BJ (cell line): ENCODE results near the gene TICRR. TPM values are rescaled to one million over a fixed set of nuclear protein-coding genes. Genes with fewer than 3 reads are reported as not detected.

Source experiments
- CTCF ChIA-PET: fragments of 350-600 bp; formaldehyde crosslinking; extraction: SDS; loops from one replicate; lab custom pipeline; 2021; ENCODE audit warnings: antibody characterized with exemption, inconsistent platforms; lab: Yijun Ruan, JAX
- POLR2A ChIA-PET: fragments of 300-600 bp; sonication (Branson Sonifier 250); formaldehyde crosslinking; extraction: SDS; loops from one replicate; lab custom pipeline; 2021; ENCODE audit warnings: antibody characterized with exemption; lab: Charles Lee
- DNase-seq: peaks from one replicate; pipeline ENCODE4 v3.0.0-alpha.2; 2011; ENCODE audit warnings: low read depth
- H3K27me3 ChIP-seq: 2 replicates; pipeline ENCODE4 v1.6.0; 2011; ENCODE audit warnings: low read length; ENCODE audit not compliant: control insufficient read depth, insufficient read depth
- H3K36me3 ChIP-seq: 2 replicates; pipeline ENCODE4 v1.5.1; 2011; ENCODE audit warnings: low read length; ENCODE audit not compliant: control insufficient read depth, insufficient read depth
- H3K4me3 ChIP-seq: 2 replicates; pipeline ENCODE4 v1.5.1; 2011; ENCODE audit warnings: low read depth, mild to moderate bottlenecking, control low read depth, low read length
- polyA minus RNA-seq: library from RNA; depleted of rRNA, polyadenylated mRNA; stranded (reverse); fragments of >200 nt; gene quantifications from 2 replicates; pipeline ENCODE4 v1.2.3, GENCODE V29; 2011; rRNA and poly(A)+ RNA removed
- polyA plus RNA-seq: library from polyadenylated mRNA; depleted of rRNA; stranded (reverse); fragments of >200 nt; gene quantifications from 2 replicates; pipeline ENCODE4 v1.2.3, GENCODE V29; 2011; rRNA removed
- TF ChIP-seq, protein P1 (sequence below): IDR thresholded peaks from 2 replicates; pipeline ENCODE4 v1.5.1; 2011; ENCODE audit warnings: low read depth, mild to moderate bottlenecking, control low read depth, inconsistent platforms, low read length, moderate library complexity; ENCODE audit not compliant: insufficient read depth

TICRR gene, protein sequence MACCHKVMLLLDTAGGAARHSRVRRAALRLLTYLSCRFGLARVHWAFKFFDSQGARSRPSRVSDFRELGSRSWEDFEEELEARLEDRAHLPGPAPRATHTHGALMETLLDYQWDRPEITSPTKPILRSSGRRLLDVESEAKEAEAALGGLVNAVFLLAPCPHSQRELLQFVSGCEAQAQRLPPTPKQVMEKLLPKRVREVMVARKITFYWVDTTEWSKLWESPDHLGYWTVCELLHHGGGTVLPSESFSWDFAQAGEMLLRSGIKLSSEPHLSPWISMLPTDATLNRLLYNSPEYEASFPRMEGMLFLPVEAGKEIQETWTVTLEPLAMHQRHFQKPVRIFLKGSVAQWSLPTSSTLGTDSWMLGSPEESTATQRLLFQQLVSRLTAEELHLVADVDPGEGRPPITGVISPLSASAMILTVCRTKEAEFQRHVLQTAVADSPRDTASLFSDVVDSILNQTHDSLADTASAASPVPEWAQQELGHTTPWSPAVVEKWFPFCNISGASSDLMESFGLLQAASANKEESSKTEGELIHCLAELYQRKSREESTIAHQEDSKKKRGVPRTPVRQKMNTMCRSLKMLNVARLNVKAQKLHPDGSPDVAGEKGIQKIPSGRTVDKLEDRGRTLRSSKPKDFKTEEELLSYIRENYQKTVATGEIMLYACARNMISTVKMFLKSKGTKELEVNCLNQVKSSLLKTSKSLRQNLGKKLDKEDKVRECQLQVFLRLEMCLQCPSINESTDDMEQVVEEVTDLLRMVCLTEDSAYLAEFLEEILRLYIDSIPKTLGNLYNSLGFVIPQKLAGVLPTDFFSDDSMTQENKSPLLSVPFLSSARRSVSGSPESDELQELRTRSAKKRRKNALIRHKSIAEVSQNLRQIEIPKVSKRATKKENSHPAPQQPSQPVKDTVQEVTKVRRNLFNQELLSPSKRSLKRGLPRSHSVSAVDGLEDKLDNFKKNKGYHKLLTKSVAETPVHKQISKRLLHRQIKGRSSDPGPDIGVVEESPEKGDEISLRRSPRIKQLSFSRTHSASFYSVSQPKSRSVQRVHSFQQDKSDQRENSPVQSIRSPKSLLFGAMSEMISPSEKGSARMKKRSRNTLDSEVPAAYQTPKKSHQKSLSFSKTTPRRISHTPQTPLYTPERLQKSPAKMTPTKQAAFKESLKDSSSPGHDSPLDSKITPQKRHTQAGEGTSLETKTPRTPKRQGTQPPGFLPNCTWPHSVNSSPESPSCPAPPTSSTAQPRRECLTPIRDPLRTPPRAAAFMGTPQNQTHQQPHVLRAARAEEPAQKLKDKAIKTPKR (N-terminal part only)
- polyA plus RNA-seq (1.5 and 2.4 TPM in 2 replicates), polyA minus RNA-seq (4.5 and 4.8 TPM in 2 replicates)

- ChIA-PET POLR2A (interaction anchor here (0.6 to 0.8 kb wide), 2 partner anchors 25 to 27 kb away, joined by 3 read pairs; no protein-coding TSS in a partner anchor), CTCF (interaction anchor here (0.7 to 1.4 kb wide), 2 partner anchors 9 to 145 kb away, joined by 3 read pairs; no protein-coding TSS in a partner anchor)
- Histone ChIP-seq H3K27me3 (peaks cover 3% of the 10 kb centered on the region; the same call in 1 of the 2 replicates), H3K36me3 (no peaks in the 10 kb centered on the region), H3K4me3 (peak within 1 kb of the TSS; percentile 87)
- peak; percentile 99 for DNase-seq
- TF ChIP-seq, protein P1, sequence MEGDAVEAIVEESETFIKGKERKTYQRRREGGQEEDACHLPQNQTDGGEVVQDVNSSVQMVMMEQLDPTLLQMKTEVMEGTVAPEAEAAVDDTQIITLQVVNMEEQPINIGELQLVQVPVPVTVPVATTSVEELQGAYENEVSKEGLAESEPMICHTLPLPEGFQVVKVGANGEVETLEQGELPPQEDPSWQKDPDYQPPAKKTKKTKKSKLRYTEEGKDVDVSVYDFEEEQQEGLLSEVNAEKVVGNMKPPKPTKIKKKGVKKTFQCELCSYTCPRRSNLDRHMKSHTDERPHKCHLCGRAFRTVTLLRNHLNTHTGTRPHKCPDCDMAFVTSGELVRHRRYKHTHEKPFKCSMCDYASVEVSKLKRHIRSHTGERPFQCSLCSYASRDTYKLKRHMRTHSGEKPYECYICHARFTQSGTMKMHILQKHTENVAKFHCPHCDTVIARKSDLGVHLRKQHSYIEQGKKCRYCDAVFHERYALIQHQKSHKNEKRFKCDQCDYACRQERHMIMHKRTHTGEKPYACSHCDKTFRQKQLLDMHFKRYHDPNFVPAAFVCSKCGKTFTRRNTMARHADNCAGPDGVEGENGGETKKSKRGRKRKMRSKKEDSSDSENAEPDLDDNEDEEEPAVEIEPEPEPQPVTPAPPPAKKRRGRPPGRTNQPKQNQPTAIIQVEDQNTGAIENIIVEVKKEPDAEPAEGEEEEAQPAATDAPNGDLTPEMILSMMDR, result no peak
Observed at GRCh38 chr15:89575146-89575655, at the start of gene TICRR. Gene TICRR (plus strand): TSS chr15:89575469. CDS start chr15:89575587, 118 bp downstream.

DNA sequence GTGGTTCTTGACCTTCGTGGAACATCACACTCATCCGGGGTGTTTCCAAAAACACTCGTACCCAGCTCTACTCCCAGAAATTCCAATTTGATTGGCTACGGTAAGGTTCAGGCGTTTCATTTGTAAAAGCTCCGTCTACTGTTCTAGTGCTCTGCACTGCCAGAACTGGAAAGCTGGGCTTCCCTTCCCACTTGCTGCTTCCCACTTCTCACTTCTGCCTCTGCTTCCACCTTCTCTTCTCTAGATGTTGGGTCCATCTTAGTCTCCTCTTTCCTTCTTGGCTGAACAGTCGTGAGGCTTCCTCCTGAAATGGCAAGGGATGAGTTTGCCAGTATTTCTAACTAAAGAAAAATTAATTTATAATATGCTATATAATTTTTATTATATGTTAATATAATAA is 49.1 kb upstream of the TICRR start:
- ChIA-PET POLR2A (no interaction called here), CTCF (interaction anchor here (1.1 kb wide), 1 partner anchor 11 kb away, joined by 3 read pairs; no protein-coding TSS in a partner anchor)
- Histone ChIP-seq H3K4me3 (no peak overlapping the region), H3K27me3 (peaks cover 4% of the 10 kb centered on the region), H3K36me3 (no peaks in the 10 kb centered on the region)
- TF ChIP-seq, protein P1, result no peak
- no peak for DNase-seq

DNA sequence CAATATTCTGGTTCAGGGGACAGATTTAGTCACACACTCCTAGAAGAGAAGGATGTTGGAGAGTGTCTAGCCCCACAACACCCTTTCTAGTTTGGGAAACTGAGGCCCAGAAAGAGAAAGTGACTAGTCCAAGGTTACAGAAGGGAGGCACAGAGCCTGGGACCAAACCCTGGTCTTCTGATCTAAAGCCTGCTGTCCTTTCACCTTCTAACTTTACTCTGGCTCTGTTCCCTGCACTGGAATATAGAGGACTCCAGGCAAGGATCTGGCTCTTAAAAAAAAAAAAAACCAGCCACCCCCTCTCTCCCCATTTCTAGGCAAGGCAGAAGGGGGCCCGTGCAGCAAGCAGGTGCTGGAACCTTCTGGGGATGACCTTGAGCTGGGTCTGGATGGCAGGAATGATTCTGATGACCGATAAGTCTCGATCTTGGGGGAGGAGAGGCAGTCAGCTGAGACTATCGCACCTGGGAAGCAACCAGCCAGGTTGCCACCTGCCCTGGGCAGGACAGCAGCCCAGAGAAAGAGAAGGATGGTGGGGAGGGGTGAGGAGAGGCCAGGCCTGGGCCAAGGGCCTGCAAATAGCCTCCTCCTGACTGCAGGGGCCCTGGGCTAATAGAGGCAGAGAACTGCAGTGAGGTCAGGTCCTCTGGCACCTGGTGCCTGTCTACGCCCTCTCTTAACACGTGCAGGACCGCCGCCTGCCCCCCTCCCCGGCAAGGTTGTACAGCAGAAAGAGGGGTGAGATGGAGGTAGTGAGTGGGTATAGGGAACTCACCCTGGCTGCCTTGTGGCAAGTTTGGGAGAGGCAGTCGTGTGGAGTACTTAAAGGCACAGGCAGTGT is 48.4 kb upstream of the TICRR start:
- Histone ChIP-seq H3K36me3 (no peaks in the 10 kb centered on the region), H3K27me3 (peaks cover 1% of the 10 kb centered on the region; the same call in 1 of the 2 replicates), H3K4me3 (no peak overlapping the region)
- CTCF ChIA-PET, result no interaction called here
- TF ChIP-seq, protein P1, result no peak
- DNase-seq, result no peak
- POLR2A ChIA-PET, result no interaction called here

DNA sequence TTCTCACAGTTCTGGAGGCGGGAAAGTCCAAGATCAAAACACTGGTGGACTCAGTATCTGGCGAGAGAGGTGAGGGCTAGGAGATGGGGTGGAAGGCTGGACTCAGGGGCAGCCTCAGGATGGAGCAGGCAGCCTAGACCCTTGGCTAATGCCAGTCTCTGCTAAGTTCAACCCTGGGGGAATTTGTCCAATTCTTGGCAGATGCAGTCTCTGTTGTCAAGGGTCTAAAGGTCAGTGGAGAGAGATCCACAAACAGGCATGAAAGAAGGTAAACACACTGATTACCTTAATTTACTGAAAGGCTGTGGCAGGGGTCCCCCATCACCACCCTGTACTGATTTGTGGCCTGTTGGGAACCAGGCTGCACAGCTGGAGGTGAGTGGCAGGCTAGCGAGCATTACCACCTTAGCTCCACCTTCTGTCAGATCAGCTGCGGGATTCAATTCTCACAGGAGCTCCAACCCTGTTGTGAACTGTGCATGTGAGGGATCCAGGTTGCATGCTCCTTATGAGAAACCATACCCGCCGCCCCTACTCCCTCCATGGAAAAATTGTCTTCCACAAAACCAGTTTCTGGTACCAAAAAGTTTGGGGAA is 46.4 kb upstream of the TICRR start:
- CTCF ChIA-PET, result no interaction called here

More for the DNA sequence above, 46.4 kb upstream of the TICRR start:
- DNase-seq, result no peak
- POLR2A ChIA-PET, result no interaction called here
- Histone ChIP-seq H3K4me3 (no peak overlapping the region), H3K36me3 (no peaks in the 10 kb centered on the region), H3K27me3 (peaks cover 1% of the 10 kb centered on the region; the same call in 1 of the 2 replicates)
- TF ChIP-seq, protein P1, result no peak
